Colonic mucosa (tissue), 4 donors: ENCODE results near the gene ZNF689. TPM values are rescaled to one million over a fixed set of nuclear protein-coding genes. Genes with fewer than 3 reads are reported as not detected.
"Not testable (repeated sequence)": the region's sequence is repeated elsewhere in the genome, so short reads cannot be mapped to it uniquely, and the experiment has no call there.

Experiments used
- DNase-seq: peaks from one replicate; pipeline ENCODE4 v3.0.0-alpha.2; 2020
- H3K27ac ChIP-seq: fragments of 200-600 bp; one replicate; pipeline ENCODE4 v1.8.0; 2021
- H3K27me3 ChIP-seq: fragments of 200-600 bp; one replicate; pipeline ENCODE4 v1.8.0; 2021
- H3K36me3 ChIP-seq: fragments of 200-600 bp; one replicate; pipeline ENCODE4 v1.8.0; 2021
- H3K4me1 ChIP-seq: fragments of 200-600 bp; one replicate; pipeline ENCODE4 v1.8.0; 2021; ENCODE audit warnings: mild to moderate bottlenecking
- H3K4me3 ChIP-seq: fragments of 200-600 bp; one replicate; pipeline ENCODE4 v1.8.0; 2021
- H3K9ac ChIP-seq, 2 donors: one replicate each; pipeline ENCODE4 v1.7.0; 2013; ENCODE audit warnings: control low read depth in 2 of 2, low read depth in 2 of 2, low read length in 2 of 2
- H3K9me3 ChIP-seq: fragments of 200-600 bp; one replicate; pipeline ENCODE4 v1.8.0; 2021
- CTCF ChIP-seq: fragments of 200-600 bp; IDR thresholded peaks from one replicate; pipeline ENCODE4 v1.8.0; 2022; ENCODE audit warnings: antibody characterized with exemption, mild to moderate bottlenecking
- intact Hi-C: fragments of 100-400 bp; cut with DNase I; formaldehyde crosslinking; loops from one replicate; pipeline ENCODE4 v1.14.1; 2022
- total RNA-seq, 2 donors: library from RNA; stranded (reverse); fragmentation: NEBNext Ultra II Directional in 1 of 2; extraction: Animal tissue kit (Norgen Biotek cat#: 25700) in 1 of 2; gene quantifications; one replicate each; pipeline ENCODE4 v1.2.1, GENCODE V29; 2021
- donor health status: healthy.
- donor health status: DM: no; HTN: no; CAD: no.
- donor health status: DM: no; HTN: no; CAD: no.

ZNF689 gene
- total RNA-seq, 2 donors from 2014 or later: 6.8 to 7.0 TPM

GRCh38 chr16:30644334-30644830, 34.2 kb upstream of the ZNF689 start:
- no peaks in the 10 kb centered on the region for H3K27me3 ChIP-seq
- H3K4me3 ChIP-seq: no peak overlapping the region
- H3K36me3 ChIP-seq: no peaks in the 10 kb centered on the region
- intact Hi-C loops: no loop called here
- no peak overlapping the region for H3K27ac ChIP-seq
- no peaks in the 10 kb centered on the region for H3K9me3 ChIP-seq
- H3K4me1 ChIP-seq: no peaks in the 10 kb centered on the region
- DNase-seq: no peak
- H3K9ac ChIP-seq: no peak overlapping the region
- no peak for TF ChIP-seq CTCF

GRCh38 chr16:30641378-30641982, 31.3 kb upstream of the ZNF689 start:
- H3K27me3 ChIP-seq: no peaks in the 10 kb centered on the region
- H3K9ac ChIP-seq: no peak overlapping the region
- no peaks in the 10 kb centered on the region for H3K4me1 ChIP-seq
- H3K9me3 ChIP-seq: no peaks in the 10 kb centered on the region
- no peak for DNase-seq
- no peak overlapping the region for H3K27ac ChIP-seq
- no peaks in the 10 kb centered on the region for H3K36me3 ChIP-seq
- intact Hi-C loops: no loop called here
- H3K4me3 ChIP-seq: no peak overlapping the region
- no peak for TF ChIP-seq CTCF

GRCh38 chr16:30637944-30638343, 27.8 kb upstream of the ZNF689 start:
- Histone ChIP-seq H3K9me3 (no peaks in the 10 kb centered on the region), H3K36me3 (no peaks in the 10 kb centered on the region), H3K27me3 (no peaks in the 10 kb centered on the region), H3K4me3 (no peak overlapping the region), H3K4me1 (no peaks in the 10 kb centered on the region), H3K9ac (no peak overlapping the region), H3K27ac (no peak overlapping the region)
- DNase-seq: no peak
- TF ChIP-seq CTCF: peak; percentile 32
- intact Hi-C loops: no loop called here

GRCh38 chr16:30637139-30637538, 26.9 kb upstream of the ZNF689 start:
- intact Hi-C loops, H3K9me3 ChIP-seq, H3K4me3 ChIP-seq, DNase-seq, H3K36me3 ChIP-seq, H3K27me3 ChIP-seq, H3K4me1 ChIP-seq, H3K9ac ChIP-seq, H3K27ac ChIP-seq: not testable (repeated sequence)

GRCh38 chr16:30636599-30636998, 26.4 kb upstream of the ZNF689 start:
- DNase-seq: no peak
- TF ChIP-seq CTCF: no peak
- H3K27me3 ChIP-seq: no peaks in the 10 kb centered on the region
- H3K9me3 ChIP-seq: no peaks in the 10 kb centered on the region
- no peak overlapping the region for H3K4me3 ChIP-seq
- H3K36me3 ChIP-seq: no peaks in the 10 kb centered on the region
- intact Hi-C loops: no loop called here
- H3K9ac ChIP-seq: no peak overlapping the region
- no peaks in the 10 kb centered on the region for H3K4me1 ChIP-seq
- H3K27ac ChIP-seq: no peak overlapping the region

- intact Hi-C loops: no loop called here
- no peaks in the 10 kb centered on the region for H3K9me3 ChIP-seq
- no peaks in the 10 kb centered on the region for H3K27me3 ChIP-seq
- no peaks in the 10 kb centered on the region for H3K36me3 ChIP-seq
- no peak for DNase-seq
- peak overlapping the region; percentile 69 for H3K4me3 ChIP-seq
- TF ChIP-seq CTCF: no peak
- peak overlapping the region; percentile 76 to 77 for H3K9ac ChIP-seq
- H3K4me1 ChIP-seq: no peaks in the 10 kb centered on the region
- peak overlapping the region; percentile 93 for H3K27ac ChIP-seq
Observed at GRCh38 chr16:30633526-30633925, 23.3 kb upstream of the ZNF689 start.

GRCh38 chr16:30632454-30632853, 22.3 kb upstream of the ZNF689 start:
- H3K9ac ChIP-seq, H3K4me1 ChIP-seq, H3K27ac ChIP-seq, intact Hi-C loops, H3K4me3 ChIP-seq, H3K27me3 ChIP-seq, H3K36me3 ChIP-seq, H3K9me3 ChIP-seq, DNase-seq: not testable (repeated sequence)
